A549 treated with CpdA at 1 μM for 4 hours (cell line): ENCODE results near the gene CEP19. TPM values are rescaled to one million over a fixed set of nuclear protein-coding genes. Genes with fewer than 3 reads are reported as not detected.

Experiments
- total RNA-seq: library from RNA; stranded (reverse); fragments of 200-300 nt; extraction: Qiagen RNA extraction; gene quantifications from 5 replicates; pipeline ENCODE4 v1.2.3, GENCODE V29; 2022; ENCODE audit warnings: low read depth

The CEP19 gene, protein sequence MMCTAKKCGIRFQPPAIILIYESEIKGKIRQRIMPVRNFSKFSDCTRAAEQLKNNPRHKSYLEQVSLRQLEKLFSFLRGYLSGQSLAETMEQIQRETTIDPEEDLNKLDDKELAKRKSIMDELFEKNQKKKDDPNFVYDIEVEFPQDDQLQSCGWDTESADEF
- 3.1 to 3.6 TPM (median 3.4 TPM) in 5 replicates for total RNA-seq

DNA sequence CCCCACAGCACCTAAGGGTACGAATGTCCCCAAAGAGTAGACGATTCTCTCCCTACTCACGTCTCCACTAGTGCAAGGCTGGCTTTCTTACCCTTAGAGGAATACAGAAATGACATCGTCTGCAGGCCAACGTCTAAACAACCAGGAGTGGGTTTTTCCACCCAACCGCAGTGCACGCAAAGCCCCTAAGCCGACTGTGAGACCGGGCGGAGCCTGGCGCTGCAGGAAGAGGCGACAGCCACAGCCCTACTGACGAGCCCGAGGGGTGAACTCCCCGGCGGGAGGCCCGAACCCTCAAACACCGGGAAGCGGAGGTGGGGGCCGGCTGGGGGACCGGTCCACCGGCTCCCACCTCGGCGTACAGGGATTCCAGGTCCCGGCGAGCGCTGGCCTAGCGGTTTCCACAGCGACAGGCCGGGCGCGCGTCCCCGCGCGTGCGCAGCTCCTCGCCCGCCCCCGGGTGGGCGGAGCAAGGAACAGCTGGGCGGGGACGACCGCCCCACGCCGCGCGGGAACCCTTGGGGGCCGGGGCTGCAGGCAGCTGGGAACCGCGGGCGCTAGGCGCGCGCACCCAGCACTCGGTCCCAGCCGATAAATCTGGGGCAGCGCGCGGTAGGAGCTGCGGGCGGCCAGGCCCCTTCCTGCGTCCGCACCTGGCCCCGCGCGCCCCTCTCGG is at the start of gene CEP19, which contains the start of gene PIGX:
CEP19 (minus strand) TSS at position 413 of the 676 bp plus-strand sequence. CDS start 3,593 bp downstream, outside the sequence.
PIGX (plus strand) TSS at position 540 of the 676 bp plus-strand sequence.

DNA sequence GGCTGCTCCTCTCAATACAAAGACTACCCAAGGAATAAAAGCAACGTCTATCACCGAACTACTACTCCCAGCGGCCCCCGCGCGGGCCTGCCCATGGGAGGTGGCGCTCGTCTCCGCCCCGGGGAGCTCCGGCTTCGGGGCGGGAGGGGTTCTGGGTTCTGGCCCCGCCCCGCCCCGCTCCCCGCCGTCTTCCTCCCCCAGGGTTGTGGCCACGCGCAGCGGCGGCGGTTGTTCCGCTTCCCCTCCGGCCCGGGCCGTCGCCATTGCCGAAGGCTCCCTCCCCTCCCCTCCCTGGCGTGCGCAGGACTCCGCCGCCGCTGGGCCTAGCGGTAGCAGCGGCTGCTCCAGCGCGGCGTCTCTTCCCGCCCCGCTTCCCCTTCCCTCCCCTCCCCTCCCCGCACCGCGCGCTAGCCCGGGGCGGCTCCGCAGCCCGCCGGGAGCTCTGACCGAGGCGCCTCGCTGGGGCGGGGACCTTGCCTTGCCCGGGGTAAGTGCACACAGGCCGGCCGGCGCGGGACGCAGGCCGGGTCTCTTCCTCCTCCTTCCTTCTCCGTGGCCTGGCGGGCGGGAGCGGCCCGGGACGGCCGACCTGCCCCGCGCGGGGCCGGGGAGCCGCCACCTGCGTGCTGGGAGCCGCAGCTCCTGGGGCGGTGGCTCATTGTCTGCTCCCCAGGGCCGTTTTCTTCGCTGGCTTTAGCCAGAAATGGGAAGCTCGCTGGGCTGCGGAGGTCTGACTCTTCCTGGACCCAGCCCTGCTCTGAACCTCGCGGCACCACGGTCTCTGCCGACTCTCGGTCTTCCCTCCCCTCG is 27.8 kb upstream of the CEP19 start, which contains the start of gene PAK2:
PAK2 (plus strand) TSS at position 187 of the 810 bp plus-strand sequence. CDS start 42,790 bp downstream, outside the sequence.

Other genes with a start within 250 kb of the CEP19 start
- gene RNF168, start 208.5 kb downstream of the CEP19 start, total RNA-seq, result 4.2 to 5.6 TPM (median 4.5 TPM) in 5 replicates
- gene SMCO1, start 196.9 kb downstream of the CEP19 start, total RNA-seq, result not detected in 5 replicates
- 8.8 to 11.4 TPM (median 10.4 TPM) in 5 replicates for gene WDR53, start 143.7 kb downstream of the CEP19 start, total RNA-seq
- 6.8 to 8.2 TPM (median 7.2 TPM) in 5 replicates for gene FBXO45, start 143.6 kb downstream of the CEP19 start, total RNA-seq
- not detected in 5 replicates for gene NRROS, start 72.6 kb downstream of the CEP19 start, total RNA-seq
- gene PIGX, start 127 bp upstream of the CEP19 start, total RNA-seq, result 26.9 to 32.4 TPM (median 29.9 TPM) in 5 replicates
- gene PAK2, start 27.6 kb upstream of the CEP19 start, total RNA-seq, result 32.8 to 55.4 TPM (median 38.1 TPM) in 5 replicates
- gene SENP5, start 155.7 kb upstream of the CEP19 start, total RNA-seq, result 5.4 to 8.7 TPM (median 7.2 TPM) in 5 replicates
- gene NCBP2, start 230.3 kb upstream of the CEP19 start, total RNA-seq, result 45.3 to 54.3 TPM (median 47.6 TPM) in 5 replicates